ENCODE measurements around the gene TMEM145. TPM values are rescaled to one million over a fixed set of nuclear protein-coding genes. Genes with fewer than 3 reads are reported as not detected.

TMEM145 gene
- total and polyA plus RNA-seq, 9 of the 15 experiments (the other 6 are each of a cell fraction or from before 2014, with no cell fraction given): 0.80 to 5.5 (median 1.9) TPM; not detected in 3

GRCh38 chr19:42333018-42333417, 19.9 kb downstream of the TMEM145 start (continued):
- TF ChIP-seq, protein P1, sequence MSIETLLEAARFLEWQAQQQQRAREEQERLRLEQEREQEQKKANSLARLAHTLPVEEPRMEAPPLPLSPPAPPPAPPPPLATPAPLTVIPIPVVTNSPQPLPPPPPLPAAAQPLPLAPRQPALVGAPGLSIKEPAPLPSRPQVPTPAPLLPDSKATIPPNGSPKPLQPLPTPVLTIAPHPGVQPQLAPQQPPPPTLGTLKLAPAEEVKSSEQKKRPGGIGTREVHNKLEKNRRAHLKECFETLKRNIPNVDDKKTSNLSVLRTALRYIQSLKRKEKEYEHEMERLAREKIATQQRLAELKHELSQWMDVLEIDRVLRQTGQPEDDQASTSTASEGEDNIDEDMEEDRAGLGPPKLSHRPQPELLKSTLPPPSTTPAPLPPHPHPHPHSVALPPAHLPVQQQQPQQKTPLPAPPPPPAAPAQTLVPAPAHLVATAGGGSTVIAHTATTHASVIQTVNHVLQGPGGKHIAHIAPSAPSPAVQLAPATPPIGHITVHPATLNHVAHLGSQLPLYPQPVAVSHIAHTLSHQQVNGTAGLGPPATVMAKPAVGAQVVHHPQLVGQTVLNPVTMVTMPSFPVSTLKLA (conservative IDR thresholded peaks at IDR 0.05): no peak
- no peak for TF ChIP-seq GTF2E2 (tag; IDR thresholded peaks at IDR 0.05)
- TF ChIP-seq POLR2B (IDR thresholded peaks at IDR 0.05; ENCODE audit: low read depth, partially characterized antibody): no peak
- TF ChIP-seq SETDB1 (IDR thresholded peaks at IDR 0.05; ENCODE audit: low read length): no peak
- no peak for TF ChIP-seq GABPB1 (CRISPR knock-in tag; IDR thresholded peaks at IDR 0.05)
- no peak for TF ChIP-seq ZNF212 (CRISPR knock-in tag; IDR thresholded peaks at IDR 0.05)
- TF ChIP-seq SRSF1 (IDR thresholded peaks at IDR 0.05; ENCODE audit: low read depth, low read length): no peak
- no peak for TF ChIP-seq TCF3 (CRISPR knock-in tag; IDR thresholded peaks at IDR 0.05)
- no peak for TF ChIP-seq ELF4 (CRISPR knock-in tag; IDR thresholded peaks at IDR 0.05)
- TF ChIP-seq ARID2 (IDR thresholded peaks at IDR 0.05): no peak
- no peak for TF ChIP-seq CXXC5 (CRISPR knock-in tag; IDR thresholded peaks at IDR 0.05)
- TF ChIP-seq, protein P2, sequence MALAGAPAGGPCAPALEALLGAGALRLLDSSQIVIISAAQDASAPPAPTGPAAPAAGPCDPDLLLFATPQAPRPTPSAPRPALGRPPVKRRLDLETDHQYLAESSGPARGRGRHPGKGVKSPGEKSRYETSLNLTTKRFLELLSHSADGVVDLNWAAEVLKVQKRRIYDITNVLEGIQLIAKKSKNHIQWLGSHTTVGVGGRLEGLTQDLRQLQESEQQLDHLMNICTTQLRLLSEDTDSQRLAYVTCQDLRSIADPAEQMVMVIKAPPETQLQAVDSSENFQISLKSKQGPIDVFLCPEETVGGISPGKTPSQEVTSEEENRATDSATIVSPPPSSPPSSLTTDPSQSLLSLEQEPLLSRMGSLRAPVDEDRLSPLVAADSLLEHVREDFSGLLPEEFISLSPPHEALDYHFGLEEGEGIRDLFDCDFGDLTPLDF (CRISPR knock-in tag; IDR thresholded peaks at IDR 0.05): no peak
- no peak for TF ChIP-seq E2F5 (CRISPR knock-in tag; IDR thresholded peaks at IDR 0.05)
- TF ChIP-seq NFE2 (IDR thresholded peaks at IDR 0.05; ENCODE audit: low read depth): no peak
- TF ChIP-seq CBFA2T3 (IDR thresholded peaks at IDR 0.05): no peak
- no peak for TF ChIP-seq PHF8 (IDR thresholded peaks at IDR 0.05; ENCODE audit: borderline replicate concordance, low read length)

Measured in K562 (cell line).